Breast epithelium (tissue), 4 donors: ENCODE results near the gene DAB1. TPM values are rescaled to one million over a fixed set of nuclear protein-coding genes. Genes with fewer than 3 reads are reported as not detected.

ENCODE experiments used
- DNase-seq, 2 donors: peaks; one replicate each; pipeline ENCODE4 v3.0.0-alpha.2; 2019; ENCODE audit warnings: low spot score in 2 of 2
- H3K27ac ChIP-seq, 2 donors: fragments of 200-600 bp; sonication (generic) in 1 of 2; one replicate each; pipeline ENCODE4 v1.5.1; 2016 to 2019; ENCODE audit warnings: mild to moderate bottlenecking in 1 of 2
- H3K27me3 ChIP-seq, 2 donors: fragments of 200-600 bp; sonication (generic) in 1 of 2; one replicate each; pipeline versions ENCODE4 v1.5.1 to v1.6.0; 2017 to 2019; ENCODE audit warnings: control low read depth in 1 of 2, mild to moderate bottlenecking in 1 of 2
- H3K36me3 ChIP-seq: fragments of 200-600 bp; one replicate; pipeline ENCODE4 v1.5.1; 2019
- H3K4me1 ChIP-seq, 2 donors: fragments of 200-600 bp; sonication (generic); one replicate each; pipeline ENCODE4 v1.5.1; 2016 to 2019; ENCODE audit warnings: control low read depth in 1 of 2
- H3K4me3 ChIP-seq, 3 donors: fragments of 200-600 bp; sonication (generic); 1 replicate in 2 of 3; 2 replicates in 1 of 3; pipeline ENCODE4 v1.5.1; 2016 to 2019; ENCODE audit warnings: mild to moderate bottlenecking in 3 of 3, moderate library complexity in 2 of 3
- H3K9me3 ChIP-seq, 2 donors: fragments of 200-600 bp; sonication (generic) in 1 of 2; one replicate each; pipeline ENCODE4 v1.5.1; 2016 to 2019; ENCODE audit warnings: control low read depth in 1 of 2
- CTCF ChIP-seq, 3 donors: fragments of 450-650 bp; IDR thresholded peaks; one replicate each; pipeline ENCODE4 v1.5.1; 2016 to 2017; ENCODE audit warnings: antibody characterized with exemption in 3 of 3, mild to moderate bottlenecking in 3 of 3, moderate library complexity in 3 of 3
- POLR2A ChIP-seq: fragments of 450-650 bp; IDR thresholded peaks from one replicate; pipeline ENCODE4 v1.6.1; 2016; ENCODE audit warnings: antibody characterized with exemption, mild to moderate bottlenecking, moderate library complexity
- POLR2AphosphoS5 ChIP-seq, 3 donors: sonication (generic); formaldehyde crosslinking; IDR thresholded peaks; one replicate each; pipeline ENCODE4 v1.6.1; 2017; ENCODE audit warnings: antibody characterized with exemption in 3 of 3
- intact Hi-C: fragments of 100-400 bp; cut with DNase I; formaldehyde crosslinking; loops from one replicate; pipeline ENCODE4 v1.15.1; 2023; ENCODE audit warnings: low total_unique reads
- total RNA-seq, 3 donors: library from RNA; depleted of rRNA; stranded (reverse); fragments of >200 nt; gene quantifications; one replicate each; pipeline ENCODE4 v1.1.0, GENCODE V29; 2016

DAB1 gene
- total RNA-seq, 3 donors from 2014 or later, result 0.48 to 0.66 (median 0.59) TPM

GRCh38 chr1:57406428-57406970 lies 17.4 kb downstream of the DAB1 start:
- Histone ChIP-seq H3K9me3 (no peaks in the 10 kb centered on the region), H3K4me3 (no peak overlapping the region), H3K4me1 (no peaks in the 10 kb centered on the region), H3K27me3 (no peaks in the 10 kb centered on the region), H3K36me3 (no peaks in the 10 kb centered on the region), H3K27ac (no peak overlapping the region)
- DNase-seq, result no peak
- intact Hi-C loops, result no loop called here
- TF ChIP-seq POLR2AphosphoS5 (IDR thresholded peaks at IDR 0.05) (no peak), CTCF (IDR thresholded peaks at IDR 0.05) (no peak), POLR2A (no peak)

GRCh38 chr1:57404884-57405283 lies 19.0 kb downstream of the DAB1 start:
- H3K27me3 ChIP-seq, result no peaks in the 10 kb centered on the region
- TF ChIP-seq POLR2AphosphoS5 (IDR thresholded peaks at IDR 0.05), result no peak
- TF ChIP-seq POLR2A, result no peak
- TF ChIP-seq CTCF (IDR thresholded peaks at IDR 0.05), result no peak
- intact Hi-C loops, result no loop called here

GRCh38 chr1:57403201-57403600 lies 20.7 kb downstream of the DAB1 start:
- Histone ChIP-seq H3K36me3 (no peaks in the 10 kb centered on the region), H3K27me3 (no peaks in the 10 kb centered on the region), H3K9me3 (no peaks in the 10 kb centered on the region), H3K27ac (no peak overlapping the region), H3K4me1 (no peaks in the 10 kb centered on the region), H3K4me3 (no peak overlapping the region)
- TF ChIP-seq CTCF (IDR thresholded peaks at IDR 0.05) (no peak), POLR2A (no peak), POLR2AphosphoS5 (IDR thresholded peaks at IDR 0.05) (no peak)
- no peak for DNase-seq
- intact Hi-C loops, result no loop called here

More at GRCh38 chr1:57404884-57405283, 19.0 kb downstream of the DAB1 start:
- H3K27ac ChIP-seq, result no peak overlapping the region
- no peaks in the 10 kb centered on the region for H3K9me3 ChIP-seq
- DNase-seq, result no peak
- H3K4me3 ChIP-seq, result no peak overlapping the region
- H3K36me3 ChIP-seq, result no peaks in the 10 kb centered on the region
- no peaks in the 10 kb centered on the region for H3K4me1 ChIP-seq

- Histone ChIP-seq H3K27ac (no peak overlapping the region), H3K9me3 (no peaks in the 10 kb centered on the region), H3K27me3 (no peaks in the 10 kb centered on the region), H3K4me3 (no peak overlapping the region), H3K4me1 (no peaks in the 10 kb centered on the region), H3K36me3 (no peaks in the 10 kb centered on the region)
- intact Hi-C loops, result no loop called here
- DNase-seq, result no peak
- TF ChIP-seq POLR2AphosphoS5 (IDR thresholded peaks at IDR 0.05) (no peak), CTCF (IDR thresholded peaks at IDR 0.05) (no peak), POLR2A (no peak)
Observed at GRCh38 chr1:57401671-57402070, 22.2 kb downstream of the DAB1 start.

- TF ChIP-seq POLR2AphosphoS5 (IDR thresholded peaks at IDR 0.05), result no peak
- no peak for TF ChIP-seq CTCF (IDR thresholded peaks at IDR 0.05)
- no peak for TF ChIP-seq POLR2A
- H3K36me3 ChIP-seq, result no peaks in the 10 kb centered on the region
- no peaks in the 10 kb centered on the region for H3K9me3 ChIP-seq
- H3K27ac ChIP-seq, result no peak overlapping the region
- H3K4me1 ChIP-seq, result no peaks in the 10 kb centered on the region
- no peak for DNase-seq
- intact Hi-C loops, result no loop called here
- no peaks in the 10 kb centered on the region for H3K27me3 ChIP-seq
- no peak overlapping the region for H3K4me3 ChIP-seq
Observed at GRCh38 chr1:57400048-57400447, 23.8 kb downstream of the DAB1 start.
